ENCODE measurements around the gene CACTIN. TPM values are rescaled to one million over a fixed set of nuclear protein-coding genes. Genes with fewer than 3 reads are reported as not detected.
"Not testable (repeated sequence)": the region's sequence is repeated elsewhere in the genome, so short reads cannot be mapped to it uniquely, and the experiment has no call there.

CACTIN gene
- total RNA-seq, 1 experiment from 2014 or later = 31.1 TPM

- no peak for DNase-seq (ENCODE audit: low read depth)
Observed at GRCh38 chr19:3663838-3664237, 37.2 kb upstream of the CACTIN start.

- no peak for DNase-seq (ENCODE audit: low read depth)
Observed at GRCh38 chr19:3661284-3662238, 35.0 kb upstream of the CACTIN start.

- no peak for DNase-seq (ENCODE audit: low read depth)
Observed at GRCh38 chr19:3660493-3661219, 34.1 kb upstream of the CACTIN start.

GRCh38 chr19:3659746-3660112 lies 33.1 kb upstream of the CACTIN start:
- no peak for DNase-seq (ENCODE audit: low read depth)

- no peak for DNase-seq (ENCODE audit: low read depth)
Observed at GRCh38 chr19:3658870-3659745, 32.5 kb upstream of the CACTIN start.

- DNase-seq (ENCODE audit: low read depth) = no peak
Observed at GRCh38 chr19:3658004-3658869, 31.6 kb upstream of the CACTIN start.

- no peak for DNase-seq (ENCODE audit: low read depth)
Observed at GRCh38 chr19:3657395-3657769, 30.8 kb upstream of the CACTIN start.

- no peak for DNase-seq (ENCODE audit: low read depth)
Observed at GRCh38 chr19:3656747-3657394, 30.3 kb upstream of the CACTIN start.

GRCh38 chr19:3656073-3656746 lies 29.6 kb upstream of the CACTIN start:
- peak; percentile 52 for DNase-seq (ENCODE audit: low read depth)

- peak; percentile 96 for DNase-seq (ENCODE audit: low read depth)
Observed at GRCh38 chr19:3655402-3656072, 28.9 kb upstream of the CACTIN start.

GRCh38 chr19:3653865-3654513 lies 27.4 kb upstream of the CACTIN start:
- DNase-seq (ENCODE audit: low read depth) = no peak

GRCh38 chr19:3653081-3653795 lies 26.6 kb upstream of the CACTIN start:
- DNase-seq (ENCODE audit: low read depth) = no peak

GRCh38 chr19:3652422-3652821 lies 25.8 kb upstream of the CACTIN start:
- no peak for DNase-seq (ENCODE audit: low read depth)

- DNase-seq (ENCODE audit: low read depth) = no peak
Observed at GRCh38 chr19:3651684-3652083, 25.1 kb upstream of the CACTIN start.

GRCh38 chr19:3649888-3650287 lies 23.3 kb upstream of the CACTIN start:
- no peak for DNase-seq (ENCODE audit: low read depth)

GRCh38 chr19:3648037-3648905 lies 21.7 kb upstream of the CACTIN start:
- DNase-seq (ENCODE audit: low read depth) = no peak

- DNase-seq (ENCODE audit: low read depth) = not testable (repeated sequence)
Observed at GRCh38 chr19:3647102-3647501, 20.5 kb upstream of the CACTIN start.

Data from M059J (cell line).